Sigmoid colon (tissue), 7 donors: ENCODE data around the gene GNG11. TPM values are rescaled to one million over a fixed set of nuclear protein-coding genes. Genes with fewer than 3 reads are reported as not detected.
A peak's percentile ranks its signal among the peaks of the same experiment; 100 is the strongest.

ENCODE experiments used
- DNase-seq: peaks from one replicate; pipeline ENCODE4 v3.0.0-alpha.2; 2019
- H3K27ac ChIP-seq, 4 donors: fragments of 200-600 bp; sonication (generic); one replicate each; pipeline ENCODE4 v1.5.1; 2016 to 2019; ENCODE audit warnings: mild to moderate bottlenecking in 1 of 4
- H3K27me3 ChIP-seq, 3 donors: fragments of 200-600 bp; sonication (generic); one replicate each; pipeline ENCODE4 v1.5.1; 2019; ENCODE audit warnings: mild to moderate bottlenecking in 1 of 3
- H3K36me3 ChIP-seq, 4 donors: fragments of 200-600 bp; sonication (generic); one replicate each; pipeline ENCODE4 v1.5.1; 2016 to 2019
- H3K4me1 ChIP-seq, 4 donors: fragments of 200-600 bp; sonication (generic); one replicate each; pipeline ENCODE4 v1.5.1; 2017 to 2019
- H3K4me3 ChIP-seq, 4 donors: fragments of 200-600 bp; sonication (generic); one replicate each; pipeline ENCODE4 v1.5.1; 2017 to 2019; ENCODE audit warnings: mild to moderate bottlenecking in 2 of 4, moderate library complexity in 1 of 4
- H3K9me3 ChIP-seq, 4 donors: fragments of 200-600 bp in 3 of 4; sonication (generic) in 3 of 4; one replicate each; pipeline versions ENCODE4 v1.5.1 to v1.6.1; 2013 to 2019
- CTCF ChIP-seq, 4 experiments: fragments of 450-650 bp in 3 of 4; fragments of 200-600 bp in 1 of 4; IDR thresholded peaks; one replicate each; pipeline ENCODE4 v1.5.1; 2016 to 2019; ENCODE audit warnings: antibody characterized with exemption in 4 of 4, mild to moderate bottlenecking in 3 of 4, moderate library complexity in 2 of 4
- EP300 ChIP-seq, 4 donors: sonication (generic); formaldehyde crosslinking; IDR thresholded peaks; one replicate each; pipeline ENCODE4 v1.6.1; 2017; ENCODE audit warnings: antibody characterized with exemption in 4 of 4
- POLR2A ChIP-seq, 2 donors: fragments of 450-650 bp; IDR thresholded peaks; one replicate each; pipeline ENCODE4 v1.6.1; 2016; ENCODE audit warnings: antibody characterized with exemption in 2 of 2, mild to moderate bottlenecking in 2 of 2, moderate library complexity in 2 of 2
- POLR2AphosphoS5 ChIP-seq, 4 donors: sonication (generic); formaldehyde crosslinking; IDR thresholded peaks; one replicate each; pipeline ENCODE4 v1.6.1; 2017; ENCODE audit warnings: antibody characterized with exemption in 4 of 4
- WGBS, 2 donors: extraction: QIAGEN DNeasy Blood & Tissue Kit; methylation state at CpG; one replicate each; pipeline ENCODE4 v1.1.7; 2013; 5-methylcytosine and 5-hydroxymethylcytosine counted together
- intact Hi-C: fragments of 100-400 bp; cut with DNase I; formaldehyde crosslinking; loops from one replicate; pipeline ENCODE4 v1.15.1; 2023
- polyA plus RNA-seq, 3 donors: library from polyadenylated mRNA; stranded (reverse); fragments of 200-250 nt; gene quantifications; one replicate each; pipeline ENCODE4 v1.2.3, GENCODE V29; 2013
- total RNA-seq, 4 donors: library from RNA; depleted of rRNA; stranded (reverse); fragments of >200 nt; gene quantifications; one replicate each; pipeline ENCODE4 v1.1.0, GENCODE V29; 2016
- donor health status: healthy with polysubstance abuse.
- donor health status: Bipolar disorder and iron deficiency.
- donor health status: healthy.

The GNG11 gene
- total and polyA plus RNA-seq, 7 donors = 8.1 to 34.2 (median 14.1) TPM

GRCh38 chr7:93945083-93945482 is 23.5 kb downstream of the GNG11 start:
- Histone ChIP-seq H3K27ac (peak overlapping the region in 1 of 4 donors; percentile 23), H3K27me3 (no peaks in the 10 kb centered on the region), H3K4me1 (no peaks in the 10 kb centered on the region), H3K36me3 (no peaks in the 10 kb centered on the region), H3K4me3 (no peak overlapping the region), H3K9me3 (no peaks in the 10 kb centered on the region)
- DNase-seq = no peak
- intact Hi-C loops = no loop called here
- TF ChIP-seq POLR2AphosphoS5 (IDR thresholded peaks at IDR 0.05) = no peak
- TF ChIP-seq CTCF (IDR thresholded peaks at IDR 0.05) = no peak
- no peak for TF ChIP-seq EP300 (IDR thresholded peaks at IDR 0.05)
- TF ChIP-seq POLR2A (IDR thresholded peaks at IDR 0.05) = no peak
- 23 to 38% methylated on average over 3 of the region's 3 CpGs for WGBS, 2 donors

GRCh38 chr7:93945756-93946535 is 24.4 kb downstream of the GNG11 start:
- no peak for DNase-seq
- Histone ChIP-seq H3K36me3 (no peaks in the 10 kb centered on the region), H3K9me3 (no peaks in the 10 kb centered on the region), H3K4me1 (no peaks in the 10 kb centered on the region), H3K27me3 (no peaks in the 10 kb centered on the region), H3K27ac (peak overlapping the region in 1 of 4 donors; percentile 23), H3K4me3 (no peak overlapping the region)
- WGBS, 2 donors = 63 to 84% methylated on average over 5 of the region's 5 CpGs
- TF ChIP-seq POLR2A (IDR thresholded peaks at IDR 0.05) (no peak), EP300 (IDR thresholded peaks at IDR 0.05) (no peak), POLR2AphosphoS5 (IDR thresholded peaks at IDR 0.05) (no peak), CTCF (IDR thresholded peaks at IDR 0.05) (no peak)
- intact Hi-C loops = no loop called here

- H3K9me3 ChIP-seq = no peaks in the 10 kb centered on the region
- 27 to 57% methylated on average over 1 of the region's 1 CpG for WGBS, 2 donors
- TF ChIP-seq CTCF (IDR thresholded peaks at IDR 0.05) = no peak
- no peak for TF ChIP-seq POLR2A (IDR thresholded peaks at IDR 0.05)
- TF ChIP-seq EP300 (IDR thresholded peaks at IDR 0.05) = no peak
- H3K27me3 ChIP-seq = no peaks in the 10 kb centered on the region
- no peaks in the 10 kb centered on the region for H3K4me1 ChIP-seq
- no peak overlapping the region for H3K4me3 ChIP-seq
- intact Hi-C loops = no loop called here
- H3K27ac ChIP-seq = no peak overlapping the region
- no peak for DNase-seq
- H3K36me3 ChIP-seq = no peaks in the 10 kb centered on the region
Observed at GRCh38 chr7:93948106-93948505, 26.6 kb downstream of the GNG11 start.

- no peaks in the 10 kb centered on the region for H3K36me3 ChIP-seq
- 52 to 65% methylated on average over 2 of the region's 2 CpGs for WGBS, 2 donors
- no peak for DNase-seq
- no peak overlapping the region for H3K27ac ChIP-seq
- no peak overlapping the region for H3K4me3 ChIP-seq
- TF ChIP-seq CTCF (IDR thresholded peaks at IDR 0.05) (no peak), POLR2A (IDR thresholded peaks at IDR 0.05) (no peak), EP300 (IDR thresholded peaks at IDR 0.05) (no peak), POLR2AphosphoS5 (IDR thresholded peaks at IDR 0.05) (no peak)
- no peaks in the 10 kb centered on the region for H3K27me3 ChIP-seq
- H3K4me1 ChIP-seq = no peaks in the 10 kb centered on the region
- no peaks in the 10 kb centered on the region for H3K9me3 ChIP-seq
- intact Hi-C loops = no loop called here
Observed at GRCh38 chr7:93948873-93949272, 27.3 kb downstream of the GNG11 start.

GRCh38 chr7:93949423-93949822 is 27.9 kb downstream of the GNG11 start:
- DNase-seq = no peak
- Histone ChIP-seq H3K36me3 (no peaks in the 10 kb centered on the region), H3K27me3 (no peaks in the 10 kb centered on the region), H3K4me3 (no peak overlapping the region), H3K4me1 (no peaks in the 10 kb centered on the region), H3K27ac (no peak overlapping the region), H3K9me3 (no peaks in the 10 kb centered on the region)
- 70 to 77% methylated on average over 1 of the region's 1 CpG for WGBS, 2 donors
- intact Hi-C loops = no loop called here
- no peak for TF ChIP-seq POLR2AphosphoS5 (IDR thresholded peaks at IDR 0.05)
- TF ChIP-seq CTCF (IDR thresholded peaks at IDR 0.05) = no peak
- no peak for TF ChIP-seq POLR2A (IDR thresholded peaks at IDR 0.05)
- no peak for TF ChIP-seq EP300 (IDR thresholded peaks at IDR 0.05)
